HepG2 (cell line): ENCODE results near the gene RABEP1. TPM values are rescaled to one million over a fixed set of nuclear protein-coding genes. Genes with fewer than 3 reads are reported as not detected.

Source experiments
- CBFB ChIP-seq: sonication (generic); formaldehyde crosslinking; IDR thresholded peaks from 2 replicates; pipeline ENCODE4 v1.4.0; 2020; ENCODE audit warnings: missing genetic modification reagents
- HES4 ChIP-seq: sonication (generic); formaldehyde crosslinking; IDR thresholded peaks from 2 replicates; pipeline ENCODE4 v1.9.0; 2021; ENCODE audit warnings: mild to moderate bottlenecking, missing genetic modification reagents, borderline replicate concordance
- JUND ChIP-seq: sonication (generic); formaldehyde crosslinking; IDR thresholded peaks from 2 replicates; pipeline ENCODE4 v1.8.0; 2022; ENCODE audit warnings: mild to moderate bottlenecking, missing genetic modification reagents
- KDM2A ChIP-seq: sonication (generic); formaldehyde crosslinking; IDR thresholded peaks from 2 replicates; pipeline ENCODE4 v1.4.0; 2020; ENCODE audit warnings: low read depth, missing genetic modification reagents, borderline replicate concordance
- KMT2A ChIP-seq: sonication (generic); formaldehyde crosslinking; IDR thresholded peaks from 2 replicates; pipeline ENCODE4 v1.4.0; 2020; ENCODE audit warnings: missing genetic modification reagents
- SIN3A ChIP-seq: IDR thresholded peaks from 2 replicates; pipeline ENCODE4 v1.6.1; 2011; ENCODE audit warnings: low read depth, mild to moderate bottlenecking, control low read depth, low read length, borderline replicate concordance
- STAG1 ChIP-seq: sonication (generic); formaldehyde crosslinking; IDR thresholded peaks from 2 replicates; pipeline ENCODE4 v1.4.0; 2020; ENCODE audit warnings: missing genetic modification reagents
- ZFX ChIP-seq: sonication (generic); formaldehyde crosslinking; IDR thresholded peaks from 2 replicates; pipeline ENCODE4 v1.4.0; 2020; ENCODE audit warnings: mild to moderate bottlenecking, low read depth, missing genetic modification reagents, moderate library complexity
- ZNF282 ChIP-seq: fragments of 450-650 bp; IDR thresholded peaks from 2 replicates; pipeline ENCODE4 v1.6.1; 2018; ENCODE audit not compliant: partially characterized antibody
- ZNF292 ChIP-seq: sonication (generic); formaldehyde crosslinking; IDR thresholded peaks from 2 replicates; pipeline ENCODE4 v1.8.1; 2022; ENCODE audit warnings: mild to moderate bottlenecking, low read depth, missing genetic modification reagents, borderline replicate concordance
- polyA plus RNA-seq, 8 experiments: library from polyadenylated mRNA; depleted of rRNA in 3 of 8; stranded (reverse) in 7 of 8; unstranded in 1 of 8; fragments of >200 nt; fragmentation: Illumina TruSeq in 4 of 8; extraction: Trizol in 4 of 8; gene quantifications; 2 replicates each; pipeline versions ENCODE4 v1.2.1 to v1.2.3, GENCODE V29; 2011 to 2016; ENCODE audit warnings: low read depth in 4 of 8, missing spikeins in 1 of 8, mixed read lengths in 1 of 8; ENCODE audit not compliant: insufficient read depth in 1 of 8
- total RNA-seq, 5 experiments: library from RNA; depleted of rRNA; stranded (reverse); fragments of >200 nt; fragmentation: Illumina TruSeq; extraction: Trizol; gene quantifications; 2 replicates each; pipeline ENCODE4 v1.2.3, GENCODE V29; 2016; ENCODE audit warnings: low read depth in 1 of 5
- TF ChIP-seq, protein P1 (sequence below): sonication (generic); formaldehyde crosslinking; IDR thresholded peaks from 2 replicates; pipeline ENCODE4 v1.4.0; 2020; ENCODE audit warnings: missing genetic modification reagents
- TF ChIP-seq, protein P2 (sequence below): sonication (generic); formaldehyde crosslinking; IDR thresholded peaks from 2 replicates; pipeline ENCODE4 v1.4.0; 2020; ENCODE audit warnings: mild to moderate bottlenecking, missing genetic modification reagents
- TF ChIP-seq, protein P3 (sequence below): sonication (generic); formaldehyde crosslinking; IDR thresholded peaks from 2 replicates; pipeline ENCODE4 v1.8.1; 2023; ENCODE audit warnings: missing genetic modification reagents, mild to moderate bottlenecking, borderline replicate concordance
- TF ChIP-seq, protein P4 (sequence below): IDR thresholded peaks from 2 replicates; pipeline ENCODE4 v1.6.1; 2016; ENCODE audit warnings: missing genetic modification reagents, missing compliant biosample characterization
- TF ChIP-seq, protein P5 (sequence below): IDR thresholded peaks from 2 replicates; pipeline ENCODE4 v1.6.1; 2016; ENCODE audit warnings: missing biosample characterization, missing genetic modification reagents, low read depth
- TF ChIP-seq, protein P6 (sequence below): sonication (generic); formaldehyde crosslinking; IDR thresholded peaks from 2 replicates; pipeline ENCODE4 v1.5.1; 2020; ENCODE audit warnings: mild to moderate bottlenecking, moderate library complexity, missing genetic modification reagents
- TF ChIP-seq, protein P7 (sequence below): sonication (generic); formaldehyde crosslinking; conservative IDR thresholded peaks from 2 replicates; pipeline ENCODE4 v1.8.0; 2022; ENCODE audit warnings: missing genetic modification reagents

Gene RABEP1
- total and polyA plus RNA-seq, 2 of the 13 experiments (the other 11 are each of a cell fraction or from before 2014, with no cell fraction given), result 13.7 to 41.5 TPM

DNA sequence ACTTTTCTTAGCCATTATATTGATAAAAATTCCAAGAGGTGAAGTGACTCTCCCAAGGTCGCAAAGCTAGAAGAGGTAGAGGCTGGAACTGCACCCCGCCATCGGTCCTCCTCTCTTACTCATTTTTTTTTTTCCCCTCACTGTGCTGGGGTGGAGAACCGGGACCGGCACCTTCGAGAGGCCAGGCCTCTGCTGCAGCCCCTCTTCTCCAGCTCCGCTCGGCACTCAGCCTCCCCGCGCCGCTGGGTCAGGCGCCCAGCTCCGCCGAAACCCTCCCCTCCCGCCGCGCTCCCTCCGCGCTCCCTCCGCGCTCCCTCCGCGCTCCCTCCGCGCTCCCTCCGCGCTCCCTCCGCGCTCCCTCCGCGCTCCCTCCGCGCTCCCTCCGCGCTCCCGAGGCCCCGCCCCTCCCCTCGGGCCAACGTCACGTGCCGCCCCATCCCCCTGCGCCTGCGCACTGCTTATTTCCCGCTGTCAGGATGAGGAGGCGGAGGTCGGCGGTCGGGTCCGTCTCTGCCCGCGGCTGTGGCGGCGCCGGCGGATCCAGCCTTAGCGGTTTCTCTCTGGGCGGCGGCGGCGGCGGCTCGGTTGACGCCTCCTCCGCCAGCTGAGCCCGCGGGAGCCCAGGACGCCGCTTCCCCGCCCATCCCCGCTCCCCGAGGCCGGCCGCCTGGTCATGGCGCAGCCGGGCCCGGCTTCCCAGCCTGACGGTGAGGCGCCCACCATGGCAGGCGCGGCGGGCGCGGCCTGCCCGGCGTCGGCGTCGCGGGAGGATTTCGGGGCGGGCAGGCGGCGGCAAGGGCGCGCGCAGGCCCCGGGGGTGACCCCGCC lies at the start of gene RABEP1 (continued):
- TF ChIP-seq, protein P1, sequence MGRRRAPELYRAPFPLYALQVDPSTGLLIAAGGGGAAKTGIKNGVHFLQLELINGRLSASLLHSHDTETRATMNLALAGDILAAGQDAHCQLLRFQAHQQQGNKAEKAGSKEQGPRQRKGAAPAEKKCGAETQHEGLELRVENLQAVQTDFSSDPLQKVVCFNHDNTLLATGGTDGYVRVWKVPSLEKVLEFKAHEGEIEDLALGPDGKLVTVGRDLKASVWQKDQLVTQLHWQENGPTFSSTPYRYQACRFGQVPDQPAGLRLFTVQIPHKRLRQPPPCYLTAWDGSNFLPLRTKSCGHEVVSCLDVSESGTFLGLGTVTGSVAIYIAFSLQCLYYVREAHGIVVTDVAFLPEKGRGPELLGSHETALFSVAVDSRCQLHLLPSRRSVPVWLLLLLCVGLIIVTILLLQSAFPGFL, result no peak
- TF ChIP-seq, protein P2, sequence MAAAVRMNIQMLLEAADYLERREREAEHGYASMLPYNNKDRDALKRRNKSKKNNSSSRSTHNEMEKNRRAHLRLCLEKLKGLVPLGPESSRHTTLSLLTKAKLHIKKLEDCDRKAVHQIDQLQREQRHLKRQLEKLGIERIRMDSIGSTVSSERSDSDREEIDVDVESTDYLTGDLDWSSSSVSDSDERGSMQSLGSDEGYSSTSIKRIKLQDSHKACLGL (CRISPR knock-in tag), result peak; percentile 48; the same call in 1 of the 2 replicates
- TF ChIP-seq, protein P3, sequence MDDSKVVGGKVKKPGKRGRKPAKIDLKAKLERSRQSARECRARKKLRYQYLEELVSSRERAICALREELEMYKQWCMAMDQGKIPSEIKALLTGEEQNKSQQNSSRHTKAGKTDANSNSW (CRISPR knock-in tag), result no peak
- TF ChIP-seq ZNF292 (CRISPR knock-in tag) (no peak), CBFB (CRISPR knock-in tag) (0 out of 2 replicates have a peak, but pooled peaks have one; percentile 26), ZNF282 (no peak), ZFX (CRISPR knock-in tag) (peak; percentile 77), KDM2A (peak; percentile 60; the same call in 1 of the 2 replicates), SIN3A (peak; percentile 35; the same call in 1 of the 2 replicates), JUND (CRISPR knock-in tag) (no peak), HES4 (CRISPR knock-in tag) (peak; percentile 69; the same call in 1 of the 2 replicates), STAG1 (CRISPR knock-in tag) (no peak), KMT2A (CRISPR knock-in tag) (0 out of 2 replicates have a peak, but pooled peaks have one; percentile 18)
- TF ChIP-seq, protein P4, sequence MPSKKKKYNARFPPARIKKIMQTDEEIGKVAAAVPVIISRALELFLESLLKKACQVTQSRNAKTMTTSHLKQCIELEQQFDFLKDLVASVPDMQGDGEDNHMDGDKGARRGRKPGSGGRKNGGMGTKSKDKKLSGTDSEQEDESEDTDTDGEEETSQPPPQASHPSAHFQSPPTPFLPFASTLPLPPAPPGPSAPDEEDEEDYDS (CRISPR knock-in tag), result peak; percentile 50; the same call in 1 of the 2 replicates
- TF ChIP-seq, protein P5, sequence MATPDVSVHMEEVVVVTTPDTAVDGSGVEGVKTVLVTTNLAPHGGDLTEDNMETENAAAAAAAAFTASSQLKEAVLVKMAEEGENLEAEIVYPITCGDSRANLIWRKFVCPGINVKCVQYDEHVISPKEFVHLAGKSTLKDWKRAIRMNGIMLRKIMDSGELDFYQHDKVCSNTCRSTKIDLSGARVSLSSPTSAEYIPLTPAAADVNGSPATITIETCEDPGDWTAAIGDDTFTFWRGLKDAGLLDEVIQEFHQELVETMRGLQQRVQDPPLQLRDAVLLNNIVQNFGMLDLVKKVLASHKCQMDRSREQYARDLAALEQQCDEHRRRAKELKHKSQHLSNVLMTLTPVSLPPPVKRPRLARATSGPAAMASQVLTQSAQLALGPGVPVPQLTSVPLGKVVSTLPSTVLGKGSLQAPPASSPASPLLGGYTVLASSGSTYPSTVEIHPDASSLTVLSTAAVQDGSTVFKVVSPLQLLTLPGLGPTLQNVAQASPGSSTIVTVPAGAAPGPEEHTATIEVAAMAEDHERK (CRISPR knock-in tag), result no peak
- TF ChIP-seq, protein P6, sequence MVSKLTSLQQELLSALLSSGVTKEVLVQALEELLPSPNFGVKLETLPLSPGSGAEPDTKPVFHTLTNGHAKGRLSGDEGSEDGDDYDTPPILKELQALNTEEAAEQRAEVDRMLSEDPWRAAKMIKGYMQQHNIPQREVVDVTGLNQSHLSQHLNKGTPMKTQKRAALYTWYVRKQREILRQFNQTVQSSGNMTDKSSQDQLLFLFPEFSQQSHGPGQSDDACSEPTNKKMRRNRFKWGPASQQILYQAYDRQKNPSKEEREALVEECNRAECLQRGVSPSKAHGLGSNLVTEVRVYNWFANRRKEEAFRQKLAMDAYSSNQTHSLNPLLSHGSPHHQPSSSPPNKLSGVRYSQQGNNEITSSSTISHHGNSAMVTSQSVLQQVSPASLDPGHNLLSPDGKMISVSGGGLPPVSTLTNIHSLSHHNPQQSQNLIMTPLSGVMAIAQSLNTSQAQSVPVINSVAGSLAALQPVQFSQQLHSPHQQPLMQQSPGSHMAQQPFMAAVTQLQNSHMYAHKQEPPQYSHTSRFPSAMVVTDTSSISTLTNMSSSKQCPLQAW (CRISPR knock-in tag), result no peak
- TF ChIP-seq, protein P7, sequence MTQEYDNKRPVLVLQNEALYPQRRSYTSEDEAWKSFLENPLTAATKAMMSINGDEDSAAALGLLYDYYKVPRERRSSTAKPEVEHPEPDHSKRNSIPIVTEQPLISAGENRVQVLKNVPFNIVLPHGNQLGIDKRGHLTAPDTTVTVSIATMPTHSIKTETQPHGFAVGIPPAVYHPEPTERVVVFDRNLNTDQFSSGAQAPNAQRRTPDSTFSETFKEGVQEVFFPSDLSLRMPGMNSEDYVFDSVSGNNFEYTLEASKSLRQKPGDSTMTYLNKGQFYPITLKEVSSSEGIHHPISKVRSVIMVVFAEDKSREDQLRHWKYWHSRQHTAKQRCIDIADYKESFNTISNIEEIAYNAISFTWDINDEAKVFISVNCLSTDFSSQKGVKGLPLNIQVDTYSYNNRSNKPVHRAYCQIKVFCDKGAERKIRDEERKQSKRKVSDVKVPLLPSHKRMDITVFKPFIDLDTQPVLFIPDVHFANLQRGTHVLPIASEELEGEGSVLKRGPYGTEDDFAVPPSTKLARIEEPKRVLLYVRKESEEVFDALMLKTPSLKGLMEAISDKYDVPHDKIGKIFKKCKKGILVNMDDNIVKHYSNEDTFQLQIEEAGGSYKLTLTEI (CRISPR knock-in tag), result no peak
